PC-9 (cell line): ENCODE data around the gene PDE4B.

Source experiments
- EZH2 ChIP-seq: fragments of 200-600 bp; sonication (generic); IDR thresholded peaks from 2 replicates; pipeline ENCODE4 v1.8.0; 2017; ENCODE audit warnings: antibody characterized with exemption, low read depth
- TF ChIP-seq, protein P1 (sequence below): fragments of 200-600 bp; sonication (generic); conservative IDR thresholded peaks from 2 replicates; pipeline ENCODE4 v1.6.1; 2017; ENCODE audit warnings: mixed run types, antibody characterized with exemption, mild to moderate bottlenecking, moderate library complexity

DNA sequence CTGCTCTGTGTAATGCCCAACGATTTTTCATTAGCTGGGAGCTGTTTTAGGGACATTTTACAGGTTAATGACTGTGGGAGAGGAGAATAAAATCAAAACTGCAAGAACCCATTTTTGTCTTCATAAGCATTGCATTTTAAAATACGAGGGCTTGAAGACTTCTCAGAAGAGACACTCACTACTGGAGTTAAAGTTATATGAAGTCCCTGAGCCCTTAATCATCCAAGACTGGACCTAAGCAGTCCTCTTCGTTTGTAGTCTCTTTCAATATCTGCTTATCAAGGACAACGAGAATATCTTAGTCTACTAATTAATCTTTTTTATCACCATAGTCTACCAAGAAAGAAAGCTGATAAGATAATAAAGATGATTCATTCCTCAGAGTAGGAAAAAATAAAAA is 564.3 kb downstream of the PDE4B start:
- TF ChIP-seq, protein P1, sequence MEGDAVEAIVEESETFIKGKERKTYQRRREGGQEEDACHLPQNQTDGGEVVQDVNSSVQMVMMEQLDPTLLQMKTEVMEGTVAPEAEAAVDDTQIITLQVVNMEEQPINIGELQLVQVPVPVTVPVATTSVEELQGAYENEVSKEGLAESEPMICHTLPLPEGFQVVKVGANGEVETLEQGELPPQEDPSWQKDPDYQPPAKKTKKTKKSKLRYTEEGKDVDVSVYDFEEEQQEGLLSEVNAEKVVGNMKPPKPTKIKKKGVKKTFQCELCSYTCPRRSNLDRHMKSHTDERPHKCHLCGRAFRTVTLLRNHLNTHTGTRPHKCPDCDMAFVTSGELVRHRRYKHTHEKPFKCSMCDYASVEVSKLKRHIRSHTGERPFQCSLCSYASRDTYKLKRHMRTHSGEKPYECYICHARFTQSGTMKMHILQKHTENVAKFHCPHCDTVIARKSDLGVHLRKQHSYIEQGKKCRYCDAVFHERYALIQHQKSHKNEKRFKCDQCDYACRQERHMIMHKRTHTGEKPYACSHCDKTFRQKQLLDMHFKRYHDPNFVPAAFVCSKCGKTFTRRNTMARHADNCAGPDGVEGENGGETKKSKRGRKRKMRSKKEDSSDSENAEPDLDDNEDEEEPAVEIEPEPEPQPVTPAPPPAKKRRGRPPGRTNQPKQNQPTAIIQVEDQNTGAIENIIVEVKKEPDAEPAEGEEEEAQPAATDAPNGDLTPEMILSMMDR: no peak
- TF ChIP-seq EZH2: no peak
